Heart left ventricle (tissue), 13 donors: ENCODE data around the gene STX16.
"Not testable (repeated sequence)": the region's sequence is repeated elsewhere in the genome, so short reads cannot be mapped to it uniquely, and the experiment has no call there.

Experiments used
- CTCF ChIP-seq, 12 donors: fragments of 200-600 bp; sonication (generic) in 4 of 12; IDR thresholded peaks; one replicate each; pipeline versions ENCODE4 v1.5.0 to v1.8.0; 2018 to 2022; ENCODE audit warnings: antibody characterized with exemption in 12 of 12, mild to moderate bottlenecking in 5 of 12
- POLR2A ChIP-seq, 2 donors: fragments of 450-650 bp; IDR thresholded peaks; one replicate each; pipeline ENCODE4 v1.6.1; 2017; ENCODE audit warnings: antibody characterized with exemption in 2 of 2, mild to moderate bottlenecking in 2 of 2, moderate library complexity in 2 of 2
- donor health status: ischemic (EF 13 %, LVEDD 7.1; RV severe dilation, severe dysfunction).
- donor health status: DM: no; HTN: yes; CAD: no.
- donor health status: DM: no; HTN: no; CAD: no.
- donor health status: ischemic (EF 25% LVEDD 6.9; RV normal size, moderate dysfunction).
- donor health status: ischemic (EF 25% LVEDD 5.7; RV mildly dilated, moderate dysfunction).
- donor health status: ischemic (EF 35%, LVEDD 5.7; RV mildly dilated, moderate dysfunction).
- donor health status: nonischemic (EF 11% LVEDD 7.7; RV severe dilation, severe dysfunction).
- donor health status: DM: yes; HTN: yes; CAD: no.
- donor health status: PGD.
- donor health status: ischemic (EF 29% LVEDD 5.4; RV normal size, mild dysfunction).
- donor health status: nonischemic (EF 23%, LVEDD 6.1; RV moderate dilation, normal function).

- not testable (repeated sequence) for TF ChIP-seq CTCF, POLR2A (IDR thresholded peaks at IDR 0.05)
These were observed 75.1 kb downstream of the STX16 start for GRCh38 chr20:58726156-58726555.
